ENCODE data around the gene G6PC1.
"Not testable (repeated sequence)": the region's sequence is repeated elsewhere in the genome, so short reads cannot be mapped to it uniquely, and the experiment has no call there.

G6PC1 gene
- total RNA-seq = 0 reads per million in 2 experiments

- DNase-seq (ENCODE audit: low read depth) = no peak
Observed at GRCh38 chr17:42900460-42901331, at the start of gene G6PC1. Gene G6PC1, plus strand, starts transcription at chr17:42900799. Its CDS starts 78 bp downstream, at chr17:42900877.

DNA sequence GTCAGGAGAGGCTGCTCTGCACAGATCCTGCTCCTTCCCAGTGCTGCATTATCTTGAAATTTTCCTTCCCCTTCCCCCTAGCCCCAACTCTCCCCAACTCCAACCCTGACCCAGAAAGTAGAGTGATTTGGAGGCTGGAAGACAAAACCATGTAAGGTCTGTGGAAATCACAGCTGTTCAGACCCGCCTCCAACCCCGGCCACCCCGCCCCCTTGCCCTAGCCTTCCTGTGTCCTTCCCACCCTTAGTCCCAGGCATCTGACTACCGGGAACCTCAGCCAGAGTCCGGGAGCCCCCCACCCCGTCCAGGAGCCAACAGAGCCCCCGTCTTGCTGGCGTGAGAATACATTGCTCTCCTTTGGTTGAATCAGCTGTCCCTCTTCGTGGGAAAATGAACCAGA lies 49.6 kb upstream of the G6PC1 start, which contains the start of gene AOC3:
AOC3 (plus strand) TSS at position 246 of the 400 bp plus-strand sequence; CDS start at position 391, 145 bp downstream.
- no peak for DNase-seq (ENCODE audit: low read depth)

DNA sequence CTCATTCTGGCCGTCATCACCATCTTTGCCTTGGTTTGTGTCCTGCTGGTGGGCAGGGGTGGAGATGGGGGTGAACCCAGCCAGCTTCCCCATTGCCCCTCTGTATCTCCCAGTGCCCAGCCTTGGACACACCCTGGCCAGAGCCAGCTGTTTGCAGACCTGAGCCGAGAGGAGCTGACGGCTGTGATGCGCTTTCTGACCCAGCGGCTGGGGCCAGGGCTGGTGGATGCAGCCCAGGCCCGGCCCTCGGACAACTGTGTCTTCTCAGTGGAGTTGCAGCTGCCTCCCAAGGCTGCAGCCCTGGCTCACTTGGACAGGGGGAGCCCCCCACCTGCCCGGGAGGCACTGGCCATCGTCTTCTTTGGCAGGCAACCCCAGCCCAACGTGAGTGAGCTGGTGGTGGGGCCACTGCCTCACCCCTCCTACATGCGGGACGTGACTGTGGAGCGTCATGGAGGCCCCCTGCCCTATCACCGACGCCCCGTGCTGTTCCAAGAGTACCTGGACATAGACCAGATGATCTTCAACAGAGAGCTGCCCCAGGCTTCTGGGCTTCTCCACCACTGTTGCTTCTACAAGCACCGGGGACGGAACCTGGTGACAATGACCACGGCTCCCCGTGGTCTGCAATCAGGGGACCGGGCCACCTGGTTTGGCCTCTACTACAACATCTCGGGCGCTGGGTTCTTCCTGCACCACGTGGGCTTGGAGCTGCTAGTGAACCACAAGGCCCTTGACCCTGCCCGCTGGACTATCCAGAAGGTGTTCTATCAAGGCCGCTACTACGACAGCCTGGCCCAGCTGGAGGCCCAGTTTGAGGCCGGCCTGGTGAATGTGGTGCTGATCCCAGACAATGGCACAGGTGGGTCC lies 49.0 kb upstream of the G6PC1 start:
- not testable (repeated sequence) for DNase-seq (ENCODE audit: low read depth)

DNA sequence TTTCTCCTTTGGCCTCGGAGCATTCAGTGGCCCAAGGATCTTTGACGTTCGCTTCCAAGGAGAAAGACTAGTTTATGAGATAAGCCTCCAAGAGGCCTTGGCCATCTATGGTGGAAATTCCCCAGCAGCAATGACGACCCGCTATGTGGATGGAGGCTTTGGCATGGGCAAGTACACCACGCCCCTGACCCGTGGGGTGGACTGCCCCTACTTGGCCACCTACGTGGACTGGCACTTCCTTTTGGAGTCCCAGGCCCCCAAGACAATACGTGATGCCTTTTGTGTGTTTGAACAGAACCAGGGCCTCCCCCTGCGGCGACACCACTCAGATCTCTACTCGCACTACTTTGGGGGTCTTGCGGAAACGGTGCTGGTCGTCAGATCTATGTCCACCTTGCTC lies 48.2 kb upstream of the G6PC1 start:
- DNase-seq (ENCODE audit: low read depth) = no peak

- DNase-seq (ENCODE audit: low read depth) = no peak
Observed at GRCh38 chr17:42853004-42853403, 47.6 kb upstream of the G6PC1 start.

GRCh38 chr17:42853597-42853967 lies 47.0 kb upstream of the G6PC1 start:
- no peak for DNase-seq (ENCODE audit: low read depth)

DNA sequence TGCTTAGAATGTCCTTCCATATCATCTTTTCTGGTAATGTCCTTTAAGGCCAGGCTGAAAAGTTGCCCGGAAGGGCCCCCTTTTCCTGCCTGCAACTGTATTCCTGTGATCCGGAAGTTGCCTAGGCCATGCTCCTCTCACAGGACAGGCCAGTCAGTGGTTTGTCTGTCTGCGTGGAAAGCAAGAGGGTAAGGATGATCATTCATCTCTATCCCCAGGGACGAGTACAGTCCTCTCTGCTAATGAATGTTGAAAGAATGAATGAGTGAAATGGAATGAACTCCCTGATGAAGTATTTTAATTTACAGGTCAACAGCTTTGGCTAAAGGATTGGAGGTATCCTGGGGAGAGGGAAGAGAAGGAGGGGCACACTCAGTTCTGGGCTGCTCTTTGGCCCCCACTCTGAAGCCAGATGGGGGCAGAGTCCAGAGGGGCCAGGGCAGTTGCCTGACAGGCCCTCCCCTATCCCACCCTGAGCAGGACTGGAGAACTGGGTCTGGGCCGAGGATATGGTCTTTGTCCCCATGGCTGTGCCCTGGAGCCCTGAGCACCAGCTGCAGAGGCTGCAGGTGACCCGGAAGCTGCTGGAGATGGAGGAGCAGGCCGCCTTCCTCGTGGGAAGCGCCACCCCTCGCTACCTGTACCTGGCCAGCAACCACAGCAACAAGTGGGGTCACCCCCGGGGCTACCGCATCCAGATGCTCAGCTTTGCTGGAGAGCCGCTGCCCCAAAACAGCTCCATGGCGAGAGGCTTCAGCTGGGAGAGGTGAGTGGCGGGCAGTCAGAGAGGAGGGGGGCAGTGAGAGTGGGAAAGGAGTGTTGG lies 46.4 kb upstream of the G6PC1 start:
- DNase-seq (ENCODE audit: low read depth) = no peak

- no peak for DNase-seq (ENCODE audit: low read depth)
Observed at GRCh38 chr17:42855048-42855596, 45.5 kb upstream of the G6PC1 start.

- not testable (repeated sequence) for DNase-seq (ENCODE audit: low read depth)
Observed at GRCh38 chr17:42856093-42856492, 44.5 kb upstream of the G6PC1 start.

- DNase-seq (ENCODE audit: low read depth) = not testable (repeated sequence)
Observed at GRCh38 chr17:42856516-42856915, 44.1 kb upstream of the G6PC1 start.

DNA sequence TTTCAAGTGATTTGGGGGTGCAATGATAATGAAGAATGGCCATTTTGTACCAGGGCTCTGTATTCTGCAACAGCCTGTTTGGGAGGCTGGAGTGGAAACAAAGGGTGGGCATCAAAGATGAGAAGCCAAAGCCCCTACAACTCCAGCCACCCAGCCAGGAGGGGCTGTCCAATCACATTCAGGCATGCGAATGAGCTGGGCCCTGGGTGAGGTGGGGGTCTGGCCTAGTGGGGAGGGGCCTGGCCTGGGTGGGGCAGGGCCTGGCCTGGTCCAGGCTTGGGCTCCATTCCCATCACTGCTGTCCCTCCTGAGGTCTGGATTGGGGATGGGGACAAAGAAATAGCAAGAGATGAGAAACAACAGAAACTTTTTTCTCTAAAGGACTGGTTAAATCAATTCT lies 43.2 kb upstream of the G6PC1 start:
- no peak for DNase-seq (ENCODE audit: low read depth)

DNA sequence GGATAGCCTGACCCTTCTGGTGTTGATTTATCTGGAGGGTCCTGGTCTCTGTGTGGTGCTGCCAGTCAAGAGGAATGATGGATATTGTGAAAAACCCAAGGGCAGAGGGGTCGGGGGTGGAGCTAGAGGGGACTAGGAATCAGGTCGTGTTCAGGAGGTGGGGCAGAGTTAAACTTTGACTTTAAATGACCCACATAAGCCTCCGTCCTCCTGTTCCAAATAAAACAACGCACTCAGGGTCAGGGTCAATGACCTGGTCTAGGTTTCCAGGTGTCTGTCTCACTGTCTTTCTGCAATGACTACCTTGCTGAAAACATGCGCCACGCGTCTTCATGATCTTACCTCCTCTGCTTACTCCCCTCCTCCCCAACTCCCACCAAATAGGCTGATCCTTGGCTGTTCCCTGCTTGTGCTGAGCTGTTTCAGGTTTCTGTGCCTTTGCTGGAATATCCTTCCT lies 34.9 kb upstream of the G6PC1 start:
- no peak for DNase-seq (ENCODE audit: low read depth)

GRCh38 chr17:42866216-42866615 lies 34.4 kb upstream of the G6PC1 start:
- DNase-seq (ENCODE audit: low read depth) = no peak

GRCh38 chr17:42866631-42867575 lies 33.7 kb upstream of the G6PC1 start:
- no peak for DNase-seq (ENCODE audit: low read depth)

- DNase-seq (ENCODE audit: low read depth) = not testable (repeated sequence)
Observed at GRCh38 chr17:42867694-42868261, 32.8 kb upstream of the G6PC1 start.

- DNase-seq (ENCODE audit: low read depth) = no peak
Observed at GRCh38 chr17:42868338-42868737, 32.3 kb upstream of the G6PC1 start.

GRCh38 chr17:42871647-42872046 lies 29.0 kb upstream of the G6PC1 start:
- DNase-seq (ENCODE audit: low read depth) = no peak

DNA sequence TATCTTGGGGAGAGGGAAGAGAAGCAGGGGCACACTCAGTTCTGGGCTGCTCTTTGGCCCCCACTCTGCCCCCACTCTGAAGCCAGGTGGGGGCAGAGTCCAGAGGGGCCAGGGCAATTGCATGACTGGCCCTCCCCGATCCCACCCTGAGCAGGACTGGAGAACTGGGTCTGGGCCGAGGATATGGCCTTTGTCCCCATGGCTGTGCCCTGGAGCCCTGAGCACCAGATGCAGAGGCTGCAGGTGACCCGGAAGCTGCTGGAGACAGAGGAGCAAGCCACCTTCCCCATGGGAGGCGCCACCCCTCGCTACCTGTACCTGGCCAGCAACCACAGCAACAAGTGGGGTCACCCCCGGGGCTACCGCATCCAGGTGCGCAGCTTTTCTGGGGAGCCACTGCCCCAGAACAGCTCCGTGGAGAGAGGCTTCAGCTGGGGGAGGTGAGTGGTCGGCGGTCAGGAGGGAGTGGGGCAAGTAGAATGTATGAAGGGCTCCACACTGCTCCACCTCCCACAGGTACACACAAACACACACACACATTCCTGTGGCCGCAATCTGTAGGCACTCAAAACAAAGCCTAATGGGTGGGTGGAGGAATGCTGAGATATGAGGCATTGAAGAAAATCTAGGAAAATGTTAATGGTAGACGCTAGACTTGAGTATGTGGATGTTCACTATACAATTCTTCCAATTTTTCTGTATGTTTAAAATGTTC lies 28.2 kb upstream of the G6PC1 start:
- no peak for DNase-seq (ENCODE audit: low read depth)

DNA sequence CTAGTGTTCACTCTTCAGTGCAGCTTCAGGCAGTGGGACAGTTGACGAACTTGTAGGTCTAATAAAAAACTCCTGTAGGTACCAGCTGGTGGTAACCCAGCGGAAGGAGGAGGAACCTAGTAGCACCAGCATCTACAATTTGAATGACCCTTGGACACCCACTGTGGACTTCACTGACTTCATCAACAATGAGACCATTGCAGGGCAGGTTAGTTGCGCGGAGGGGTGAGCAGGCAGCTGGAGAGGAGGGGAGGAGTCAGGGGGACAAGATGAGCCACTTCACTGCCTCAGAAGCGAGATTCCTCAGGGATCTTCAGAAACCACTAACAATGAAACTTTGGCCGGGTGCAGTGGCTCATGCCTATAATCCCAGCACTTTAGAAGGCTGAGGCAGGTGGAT lies 27.3 kb upstream of the G6PC1 start:
- DNase-seq (ENCODE audit: low read depth) = no peak
